ENCODE data around the gene ERBB4.

The ERBB4 gene

GRCh38 chr2:211401328-211401727, 1137.3 kb downstream of the ERBB4 start:
- Histone ChIP-seq H3F3A (ENCODE audit: control insufficient read depth, insufficient read depth) (no peaks in the 10 kb centered on the region), H3K4me3 (ENCODE audit: low read length) (no peak overlapping the region), H3K27ac (ENCODE audit: low read depth, low read length) (no peak overlapping the region), H3K4me1 (ENCODE audit: control insufficient read depth, low read length) (no peaks in the 10 kb centered on the region), H3K79me2 (ENCODE audit: control insufficient read depth, low read length) (no peaks in the 10 kb centered on the region), H3K9me3 (ENCODE audit: control insufficient read depth, insufficient read depth, low read length) (no peaks in the 10 kb centered on the region), H3K4me2 (ENCODE audit: low read length) (no peak overlapping the region), H3K27me3 (ENCODE audit: control insufficient read depth, low read length) (no peaks in the 10 kb centered on the region), H4K20me1 (ENCODE audit: control insufficient read depth, insufficient read depth, low read depth, low read length) (no peaks in the 10 kb centered on the region), H3K9me2 (replicated peaks; ENCODE audit: control insufficient read depth, low read length) (no peaks in the 10 kb centered on the region), H3K36me3 (ENCODE audit: control insufficient read depth, low read length) (no peaks in the 10 kb centered on the region)
- TF ChIP-seq CTCF (IDR thresholded peaks at IDR 0.05; ENCODE audit: low read depth, low read length, poor library complexity, severe bottlenecking) (no peak), EZH2phosphoT487 (IDR thresholded peaks at IDR 0.05; ENCODE audit: borderline replicate concordance, low read length) (no peak)

- Histone ChIP-seq H3K27ac (ENCODE audit: low read depth, low read length) (no peak overlapping the region), H3K4me2 (ENCODE audit: low read length) (no peak overlapping the region)
Measured at GRCh38 chr2:211397764-211398163, 1140.8 kb downstream of the ERBB4 start.

GRCh38 chr2:211396815-211397214, 1141.8 kb downstream of the ERBB4 start:
- H3K4me1 ChIP-seq (ENCODE audit: control insufficient read depth, low read length): peaks cover 3% of the 10 kb centered on the region; the same call in 1 of the 2 replicates
- H3K27ac ChIP-seq (ENCODE audit: low read depth, low read length): no peak overlapping the region
- TF ChIP-seq EZH2phosphoT487 (IDR thresholded peaks at IDR 0.05; ENCODE audit: borderline replicate concordance, low read length) (no peak), CTCF (IDR thresholded peaks at IDR 0.05; ENCODE audit: low read depth, low read length, poor library complexity, severe bottlenecking) (no peak)
- H3K9me2 ChIP-seq (replicated peaks; ENCODE audit: control insufficient read depth, low read length): no peaks in the 10 kb centered on the region
- H3K9me3 ChIP-seq (ENCODE audit: control insufficient read depth, insufficient read depth, low read length): no peaks in the 10 kb centered on the region
- no peak overlapping the region for H3K4me2 ChIP-seq (ENCODE audit: low read length)
- no peaks in the 10 kb centered on the region for H3K79me2 ChIP-seq (ENCODE audit: control insufficient read depth, low read length)
- H3F3A ChIP-seq (ENCODE audit: control insufficient read depth, insufficient read depth): no peaks in the 10 kb centered on the region
- no peaks in the 10 kb centered on the region for H3K36me3 ChIP-seq (ENCODE audit: control insufficient read depth, low read length)
- no peaks in the 10 kb centered on the region for H3K27me3 ChIP-seq (ENCODE audit: control insufficient read depth, low read length)
- H3K4me3 ChIP-seq (ENCODE audit: low read length): no peak overlapping the region
- no peaks in the 10 kb centered on the region for H4K20me1 ChIP-seq (ENCODE audit: control insufficient read depth, insufficient read depth, low read depth, low read length)

More at GRCh38 chr2:211397764-211398163, 1140.8 kb downstream of the ERBB4 start:
- Histone ChIP-seq H4K20me1 (ENCODE audit: control insufficient read depth, insufficient read depth, low read depth, low read length) (no peaks in the 10 kb centered on the region), H3F3A (ENCODE audit: control insufficient read depth, insufficient read depth) (no peaks in the 10 kb centered on the region), H3K9me2 (replicated peaks; ENCODE audit: control insufficient read depth, low read length) (no peaks in the 10 kb centered on the region), H3K9me3 (ENCODE audit: control insufficient read depth, insufficient read depth, low read length) (no peaks in the 10 kb centered on the region), H3K79me2 (ENCODE audit: control insufficient read depth, low read length) (no peaks in the 10 kb centered on the region), H3K36me3 (ENCODE audit: control insufficient read depth, low read length) (no peaks in the 10 kb centered on the region), H3K4me1 (ENCODE audit: control insufficient read depth, low read length) (peaks cover 3% of the 10 kb centered on the region; the same call in 1 of the 2 replicates), H3K4me3 (ENCODE audit: low read length) (no peak overlapping the region), H3K27me3 (ENCODE audit: control insufficient read depth, low read length) (no peaks in the 10 kb centered on the region)
- TF ChIP-seq EZH2phosphoT487 (IDR thresholded peaks at IDR 0.05; ENCODE audit: borderline replicate concordance, low read length) (no peak), CTCF (IDR thresholded peaks at IDR 0.05; ENCODE audit: low read depth, low read length, poor library complexity, severe bottlenecking) (no peak)

All from DOHH2 (cell line).